Bone marrow (tissue), 2 donors: ENCODE data around the gene INO80.

Source experiments
- DNase-seq, 2 donors: peaks; one replicate each; lab custom pipeline; 2025; lab: John Stamatoyannopoulos, UW

Gene INO80

GRCh38 chr15:40948706-40949473, 167.2 kb downstream of the INO80 start:
- DNase-seq, result no peak

- DNase-seq, result no peak
Measured at GRCh38 chr15:40944510-40945296, 171.4 kb downstream of the INO80 start.

GRCh38 chr15:40943764-40944365, 172.2 kb downstream of the INO80 start:
- no peak for DNase-seq

- DNase-seq, result no peak
Measured at GRCh38 chr15:40942878-40943277, 173.2 kb downstream of the INO80 start.

GRCh38 chr15:40942337-40942854, 173.7 kb downstream of the INO80 start:
- DNase-seq, result no peak

GRCh38 chr15:40941528-40942336, 174.3 kb downstream of the INO80 start:
- peak in 1 of 2 donors; percentile 65 for DNase-seq

GRCh38 chr15:40941068-40941527, 175.0 kb downstream of the INO80 start:
- DNase-seq, result no peak

- no peak for DNase-seq
Measured at GRCh38 chr15:40940296-40940801, 175.7 kb downstream of the INO80 start.

GRCh38 chr15:40938536-40938870, 177.6 kb downstream of the INO80 start:
- no peak for DNase-seq

- no peak for DNase-seq
Measured at GRCh38 chr15:40937762-40938535, 178.1 kb downstream of the INO80 start.

GRCh38 chr15:40936709-40937666, 179.1 kb downstream of the INO80 start:
- DNase-seq, result no peak

- DNase-seq, result no peak
Measured at GRCh38 chr15:40936234-40936708, 179.8 kb downstream of the INO80 start.

- DNase-seq, result no peak
Measured at GRCh38 chr15:40934457-40934856, 181.6 kb downstream of the INO80 start.

- DNase-seq, result no peak
Measured at GRCh38 chr15:40933517-40933902, 182.6 kb downstream of the INO80 start.

GRCh38 chr15:40932649-40933516, 183.2 kb downstream of the INO80 start:
- DNase-seq, result no peak

GRCh38 chr15:40932156-40932555, 183.9 kb downstream of the INO80 start:
- peak in 1 of 2 donors; percentile 33 for DNase-seq

- DNase-seq, result no peak
Measured at GRCh38 chr15:40931300-40932142, 184.6 kb downstream of the INO80 start.
